Activated gamma-delta T cell treated with anti-CD3 and anti-CD28 coated beads, Interleukin-2, amount 50 U/mL, for 16 hours (primary cell): ENCODE results near the gene FGF2.
"Not testable (repeated sequence)": the region's sequence is repeated elsewhere in the genome, so short reads cannot be mapped to it uniquely, and the experiment has no call there.

Source experiments
- DNase-seq: peaks from one replicate; pipeline ENCODE4 v3.0.0-alpha.2; 2020; ENCODE audit warnings: low read depth

FGF2 gene

GRCh38 chr4:122826553-122827257 is at the start of gene FGF2:
TSS of gene FGF2 (plus strand) at chr4:122826831. CDS start at chr4:122827175, 344 bp downstream.
- DNase-seq, result no peak

GRCh38 chr4:122776916-122777315 is 49.7 kb upstream of the FGF2 start:
- no peak for DNase-seq

- no peak for DNase-seq
Observed at GRCh38 chr4:122777846-122778673, 48.6 kb upstream of the FGF2 start.

GRCh38 chr4:122781486-122781885 is 45.1 kb upstream of the FGF2 start:
- DNase-seq, result no peak

GRCh38 chr4:122783301-122784215 is 43.1 kb upstream of the FGF2 start:
- no peak for DNase-seq

GRCh38 chr4:122784261-122784660 is 42.4 kb upstream of the FGF2 start:
- no peak for DNase-seq

- no peak for DNase-seq
Observed at GRCh38 chr4:122785099-122785498, 41.5 kb upstream of the FGF2 start.

- not testable (repeated sequence) for DNase-seq
Observed at GRCh38 chr4:122786296-122786695, 40.3 kb upstream of the FGF2 start.

GRCh38 chr4:122786920-122787319 is 39.7 kb upstream of the FGF2 start:
- not testable (repeated sequence) for DNase-seq

- DNase-seq, result no peak
Observed at GRCh38 chr4:122787940-122788339, 38.7 kb upstream of the FGF2 start.

GRCh38 chr4:122788935-122789334 is 37.7 kb upstream of the FGF2 start:
- no peak for DNase-seq

GRCh38 chr4:122793811-122794210 is 32.8 kb upstream of the FGF2 start:
- no peak for DNase-seq

- DNase-seq, result no peak
Observed at GRCh38 chr4:122796801-122797404, 29.7 kb upstream of the FGF2 start.

GRCh38 chr4:122797405-122798094 is 29.1 kb upstream of the FGF2 start:
- DNase-seq, result no peak

GRCh38 chr4:122798101-122798500 is 28.5 kb upstream of the FGF2 start:
- DNase-seq, result no peak

GRCh38 chr4:122798917-122799316 is 27.7 kb upstream of the FGF2 start:
- DNase-seq, result no peak

GRCh38 chr4:122803788-122804208 is 22.8 kb upstream of the FGF2 start:
- DNase-seq, result no peak

GRCh38 chr4:122806981-122807679 is 19.5 kb upstream of the FGF2 start:
- no peak for DNase-seq

- DNase-seq, result no peak
Observed at GRCh38 chr4:122810669-122811068, 16.0 kb upstream of the FGF2 start.

- not testable (repeated sequence) for DNase-seq
Observed at GRCh38 chr4:122811781-122812180, 14.8 kb upstream of the FGF2 start.

- DNase-seq, result not testable (repeated sequence)
Observed at GRCh38 chr4:122812823-122813222, 13.8 kb upstream of the FGF2 start.
